COLO668 (cell line): ENCODE data around the gene MED27.
"Not testable (repeated sequence)": the region's sequence is repeated elsewhere in the genome, so short reads cannot be mapped to it uniquely, and the experiment has no call there.

Experiments used
- DNase-seq: peaks from one replicate; lab custom pipeline; 2025; ENCODE audit not compliant: unreplicated experiment; lab: John Stamatoyannopoulos, UW

MED27 gene

GRCh38 chr9:131937451-131937850 lies 142.2 kb downstream of the MED27 start:
- DNase-seq = no peak

GRCh38 chr9:131936929-131937328 lies 142.7 kb downstream of the MED27 start:
- no peak for DNase-seq

- no peak for DNase-seq
Observed at GRCh38 chr9:131934673-131935072, 145.0 kb downstream of the MED27 start.

GRCh38 chr9:131927091-131927490 lies 152.6 kb downstream of the MED27 start:
- no peak for DNase-seq

- DNase-seq = no peak
Observed at GRCh38 chr9:131926360-131926922, 153.2 kb downstream of the MED27 start.

GRCh38 chr9:131925677-131926177 lies 153.9 kb downstream of the MED27 start:
- DNase-seq = no peak

GRCh38 chr9:131923766-131924165 lies 155.9 kb downstream of the MED27 start:
- DNase-seq = no peak

GRCh38 chr9:131923132-131923671 lies 156.5 kb downstream of the MED27 start:
- DNase-seq = no peak

GRCh38 chr9:131921635-131922034 lies 158.0 kb downstream of the MED27 start:
- not testable (repeated sequence) for DNase-seq

- no peak for DNase-seq
Observed at GRCh38 chr9:131919216-131919615, 160.5 kb downstream of the MED27 start.

- no peak for DNase-seq
Observed at GRCh38 chr9:131918481-131918880, 161.2 kb downstream of the MED27 start.

GRCh38 chr9:131917009-131917408 lies 162.7 kb downstream of the MED27 start:
- DNase-seq = no peak

- DNase-seq = no peak
Observed at GRCh38 chr9:131915181-131915580, 164.5 kb downstream of the MED27 start.

- DNase-seq = no peak
Observed at GRCh38 chr9:131912671-131913070, 167.0 kb downstream of the MED27 start.

GRCh38 chr9:131912069-131912468 lies 167.6 kb downstream of the MED27 start:
- DNase-seq = no peak

- DNase-seq = no peak
Observed at GRCh38 chr9:131910572-131910971, 169.1 kb downstream of the MED27 start.

GRCh38 chr9:131905144-131905543 lies 174.5 kb downstream of the MED27 start:
- no peak for DNase-seq

GRCh38 chr9:131899296-131900228 lies 180.1 kb downstream of the MED27 start:
- no peak for DNase-seq

GRCh38 chr9:131892902-131893500 lies 186.7 kb downstream of the MED27 start:
- DNase-seq = no peak

GRCh38 chr9:131892162-131892707 lies 187.4 kb downstream of the MED27 start:
- no peak for DNase-seq

GRCh38 chr9:131891598-131891997 lies 188.1 kb downstream of the MED27 start:
- DNase-seq = no peak
